Measurements from ENCODE around the gene CDK6.

Gene CDK6

DNA sequence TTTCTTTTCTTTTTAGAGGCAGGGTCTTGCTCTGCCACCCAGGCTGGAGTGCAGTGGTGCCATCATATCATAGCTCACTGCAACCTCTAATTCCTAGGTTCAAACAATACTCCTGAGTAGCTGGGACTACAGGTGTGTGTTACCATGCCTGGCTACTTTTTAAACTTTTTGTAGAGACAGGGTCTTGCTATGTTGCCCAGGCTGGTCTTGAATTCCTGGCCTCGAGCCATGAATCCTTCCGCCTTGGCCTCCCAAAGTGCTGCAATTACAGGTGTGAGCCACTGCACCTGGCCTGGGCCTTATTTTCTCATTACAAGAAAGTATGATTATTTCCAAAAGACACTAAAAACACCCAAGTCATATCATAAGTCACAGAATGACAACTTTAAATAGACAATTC is 106.6 kb downstream of the CDK6 start:
- no peak for DNase-seq

GRCh38 chr7:92729172-92729571 is 107.2 kb downstream of the CDK6 start:
- no peak for DNase-seq

DNA sequence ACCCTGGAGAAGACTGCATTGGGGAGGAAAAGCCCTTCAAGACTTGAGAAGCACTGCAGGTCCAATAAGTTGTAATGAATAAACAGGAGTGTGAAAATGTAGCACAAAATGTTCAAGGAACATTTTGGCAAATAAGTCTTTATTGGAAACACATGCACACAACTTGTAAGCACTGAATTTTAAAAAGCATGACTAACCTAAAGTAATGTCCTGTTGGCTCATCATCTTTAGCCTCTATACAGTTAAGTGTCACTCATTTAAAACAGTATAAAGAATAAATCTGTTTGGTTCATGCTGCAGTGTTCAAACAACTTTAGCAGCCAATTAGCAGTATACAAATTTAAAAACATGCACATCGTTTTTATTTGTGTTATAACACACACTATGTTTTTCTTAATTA is 108.6 kb downstream of the CDK6 start:
- no peak for DNase-seq

- no peak for DNase-seq
Measured at GRCh38 chr7:92725161-92725925, 111.0 kb downstream of the CDK6 start.

DNA sequence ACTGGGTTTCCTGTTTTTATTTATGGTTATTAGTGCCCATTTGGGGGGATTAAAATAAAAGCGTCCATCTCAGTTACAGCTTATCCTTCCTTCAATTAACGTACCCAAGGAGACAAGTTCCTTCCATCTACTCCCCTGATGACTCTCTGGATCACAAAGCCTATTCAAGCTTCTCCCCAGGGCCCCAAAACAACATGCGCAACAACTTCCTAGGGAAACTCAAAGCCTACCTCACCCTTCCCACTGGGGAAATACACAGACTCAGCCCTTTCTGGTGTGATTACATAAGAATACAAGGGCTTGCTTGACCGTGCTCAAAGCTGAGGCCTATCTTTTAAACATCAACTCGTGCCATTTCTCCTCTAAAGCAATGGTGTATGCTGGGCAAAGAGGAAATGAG is 112.4 kb downstream of the CDK6 start:
- DNase-seq: no peak

DNA sequence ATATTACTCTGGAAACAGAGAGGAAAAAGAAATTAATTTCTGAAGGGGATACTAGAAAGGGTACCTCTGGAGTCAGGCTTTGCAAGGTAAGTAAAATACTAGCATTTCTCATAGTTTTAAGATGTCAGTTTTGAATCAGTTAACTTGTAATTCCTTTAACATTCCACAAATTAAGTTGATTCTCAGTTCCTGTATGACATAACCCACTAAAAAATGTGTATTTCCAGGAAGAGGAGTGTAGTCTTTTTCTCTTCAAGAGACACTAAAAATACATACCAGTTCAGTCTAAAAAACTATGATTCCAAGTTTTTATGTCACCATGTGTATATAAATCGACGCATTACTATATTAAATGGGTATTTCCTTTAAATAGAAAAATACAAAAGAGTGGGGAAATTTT is 113.2 kb downstream of the CDK6 start:
- no peak for DNase-seq

GRCh38 chr7:92722541-92722940 is 113.8 kb downstream of the CDK6 start:
- no peak for DNase-seq

- DNase-seq: no peak
Measured at GRCh38 chr7:92720604-92721350, 115.6 kb downstream of the CDK6 start.

DNA sequence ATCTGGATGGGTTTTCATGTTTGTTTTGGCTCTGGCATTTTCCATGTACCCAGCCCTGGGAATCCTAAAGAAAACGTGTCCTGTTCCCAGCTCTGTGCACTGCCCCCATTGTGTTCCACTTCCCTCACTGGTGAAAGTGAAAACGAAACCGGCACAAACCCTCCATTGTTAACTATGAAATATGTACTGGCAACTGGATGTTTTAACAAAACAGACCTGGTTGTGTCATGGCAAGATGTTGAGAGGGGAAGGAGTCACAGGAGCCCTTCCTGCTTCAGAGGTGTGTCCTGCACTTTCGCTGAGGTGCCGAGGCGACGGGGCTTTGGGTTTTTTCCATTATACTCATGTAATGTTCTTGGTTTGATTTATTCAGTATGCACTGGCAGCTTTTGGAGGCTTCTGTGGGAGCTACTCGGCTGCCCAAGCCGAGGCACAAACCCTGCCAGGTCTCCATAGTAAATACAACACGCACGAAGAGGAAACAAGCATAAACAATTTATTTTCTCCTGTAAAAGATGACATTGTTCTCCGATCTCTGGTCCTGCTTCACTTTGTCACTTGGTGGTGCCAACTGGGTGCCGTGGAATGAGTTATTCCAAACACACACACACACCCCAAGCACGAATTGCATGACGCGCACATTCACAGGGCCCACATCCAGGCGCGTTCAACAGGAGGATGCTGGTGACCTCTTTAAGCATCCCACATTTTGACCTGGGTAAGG is 118.2 kb downstream of the CDK6 start:
- peak; percentile 61 for DNase-seq

- no peak for DNase-seq
Measured at GRCh38 chr7:92717623-92717992, 118.8 kb downstream of the CDK6 start.

GRCh38 chr7:92716825-92717580 is 119.4 kb downstream of the CDK6 start:
- no peak for DNase-seq

GRCh38 chr7:92715963-92716362 is 120.4 kb downstream of the CDK6 start:
- no peak for DNase-seq

DNA sequence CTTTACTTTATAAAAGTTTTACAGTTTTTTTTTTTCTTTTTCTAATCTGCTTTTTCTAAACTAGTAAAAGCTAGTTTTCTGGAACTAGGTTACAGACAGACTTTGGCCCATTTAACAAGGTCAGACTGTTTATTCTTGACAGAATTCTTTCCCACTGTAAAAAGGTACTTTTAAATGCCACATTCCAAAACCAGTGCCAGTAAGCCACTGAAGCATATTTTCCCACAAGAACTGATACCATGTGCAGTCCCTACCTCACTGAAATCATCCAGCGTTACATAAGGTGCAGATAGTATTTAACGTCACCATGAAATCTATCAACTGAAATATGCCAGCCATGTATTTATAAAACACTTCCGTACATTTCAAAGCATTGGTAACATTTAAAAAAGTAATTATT is 121.6 kb downstream of the CDK6 start:
- DNase-seq: no peak

GRCh38 chr7:92714280-92714679 is 122.1 kb downstream of the CDK6 start:
- no peak for DNase-seq

- DNase-seq: no peak
Measured at GRCh38 chr7:92709912-92710311, 126.5 kb downstream of the CDK6 start.

DNA sequence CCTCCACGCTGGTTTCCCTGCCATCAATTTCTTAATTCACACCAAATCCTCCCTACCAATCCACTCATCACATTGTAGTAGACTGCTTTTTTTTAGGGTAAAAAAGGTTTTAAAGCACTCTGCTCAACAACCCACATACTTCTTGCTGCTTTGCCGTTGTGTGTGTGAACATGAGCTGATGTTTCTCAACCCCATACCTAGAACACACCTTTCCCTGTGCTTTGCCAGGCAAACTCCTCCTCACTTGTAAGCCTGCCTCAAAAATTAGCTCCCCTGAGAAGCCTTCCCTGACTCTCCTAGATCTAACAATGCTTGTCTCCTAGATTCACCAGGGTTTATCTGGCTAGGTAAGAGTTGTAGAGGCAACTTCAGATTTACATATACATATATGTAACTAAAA is 127.2 kb downstream of the CDK6 start:
- DNase-seq: no peak

DNA sequence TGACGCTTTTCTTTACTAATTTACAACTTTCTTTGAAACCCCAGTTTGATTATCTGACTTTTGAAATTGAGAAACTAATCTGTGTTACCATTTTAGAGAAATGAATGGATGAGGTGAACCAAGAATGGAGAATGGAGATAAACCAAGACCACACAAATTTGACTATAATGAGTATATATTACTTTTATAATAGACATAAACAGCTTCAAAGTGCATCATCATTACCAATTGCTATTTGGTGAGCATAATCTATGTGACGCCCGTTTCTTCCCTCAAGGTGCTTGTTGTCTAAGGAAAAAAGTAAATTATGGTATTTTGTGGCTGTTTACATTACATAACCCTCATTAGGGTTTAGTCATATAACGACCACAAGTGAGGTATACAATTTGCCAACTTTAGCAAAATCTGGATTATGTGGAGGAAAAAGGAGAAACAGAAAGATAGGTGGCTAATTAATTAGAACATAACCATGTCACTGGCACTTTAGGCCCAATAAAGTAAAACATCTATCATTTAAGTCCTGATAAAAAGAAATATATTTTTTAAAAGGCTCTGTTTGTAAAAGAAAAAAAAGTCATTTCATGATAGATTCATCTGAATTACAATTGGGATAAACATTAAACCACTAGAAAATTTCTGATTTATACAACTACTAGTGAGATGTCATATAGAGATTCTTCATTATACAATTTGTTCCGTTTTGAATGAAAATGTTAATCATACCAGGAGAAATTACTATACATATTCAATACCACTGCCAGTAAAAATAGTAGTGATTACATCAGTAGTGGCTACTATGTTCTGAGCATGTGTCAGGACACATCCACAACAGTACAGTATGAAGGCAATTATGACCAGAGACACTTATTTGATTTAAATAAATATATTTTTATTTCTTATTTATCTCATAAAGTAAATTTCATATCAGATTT is 128.0 kb downstream of the CDK6 start:
- DNase-seq: no peak

- DNase-seq: no peak
Measured at GRCh38 chr7:92707435-92707834, 128.9 kb downstream of the CDK6 start.

DNA sequence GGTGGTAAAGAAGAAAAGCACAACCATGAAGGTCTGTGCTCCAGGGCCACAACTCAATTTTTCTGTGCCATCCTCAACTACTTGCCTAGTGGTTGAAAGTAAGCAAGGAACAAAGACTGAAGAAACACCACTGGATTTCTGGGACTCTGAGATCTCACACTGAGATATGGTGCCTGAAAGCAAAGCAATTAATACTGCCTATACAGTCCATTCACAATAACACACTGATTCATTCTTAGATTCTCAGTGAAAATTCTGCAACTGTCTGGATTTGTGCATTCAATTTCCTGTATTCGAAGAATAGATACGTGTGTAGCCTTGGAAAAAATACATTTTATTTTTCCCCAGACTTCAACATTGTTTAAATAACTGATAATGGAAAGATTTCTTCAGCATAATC is 129.8 kb downstream of the CDK6 start:
- no peak for DNase-seq

- DNase-seq: no peak
Measured at GRCh38 chr7:92705831-92706230, 130.5 kb downstream of the CDK6 start.

GRCh38 chr7:92704858-92705257 is 131.5 kb downstream of the CDK6 start:
- DNase-seq: no peak

DNA sequence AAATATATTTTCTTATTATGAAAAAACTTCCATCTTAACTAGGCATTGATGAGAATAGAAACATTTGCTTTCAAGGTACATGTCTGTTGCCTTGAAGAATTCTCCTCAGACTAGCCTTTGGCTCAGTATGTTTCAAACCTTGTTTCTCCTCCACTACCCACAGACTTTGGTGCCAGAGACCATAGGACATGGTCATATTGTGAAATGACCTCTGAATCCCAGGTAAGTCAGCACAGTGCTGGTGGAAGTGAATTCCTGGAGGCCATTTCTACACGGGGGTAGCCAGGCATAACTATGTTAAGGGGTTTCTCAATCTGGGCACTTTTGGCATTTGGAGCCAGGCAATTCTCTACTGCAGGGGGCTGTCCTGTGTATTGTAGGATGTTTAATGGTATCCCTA is 133.8 kb downstream of the CDK6 start:
- no peak for DNase-seq
